GM06990 (cell line): Measurements from ENCODE around the gene ADK.

Experiments used
- DNase-seq: peaks from one replicate; pipeline ENCODE4 v3.0.0-alpha.2; 2011; ENCODE audit not compliant: insufficient read length; ENCODE audit errors: extremely low read depth
- H3K27me3 ChIP-seq: replicated peaks from 2 replicates; pipeline ENCODE4 v1.6.0; 2011; ENCODE audit warnings: low read length; ENCODE audit not compliant: control insufficient read depth, insufficient read depth
- H3K36me3 ChIP-seq: 2 replicates; pipeline ENCODE4 v1.5.1; 2011; ENCODE audit warnings: low read length; ENCODE audit not compliant: control insufficient read depth, insufficient read depth
- H3K4me3 ChIP-seq: replicated peaks from 2 replicates; pipeline ENCODE4 v1.5.1; 2011; ENCODE audit warnings: low read depth, mild to moderate bottlenecking, control low read depth, low read length
- TF ChIP-seq, protein P1 (sequence below): IDR thresholded peaks from 2 replicates; pipeline ENCODE4 v1.5.1; 2011; ENCODE audit warnings: low read length, control low read depth, mild to moderate bottlenecking, inconsistent platforms; ENCODE audit not compliant: insufficient read depth, poor library complexity, severe bottlenecking

Gene ADK

DNA sequence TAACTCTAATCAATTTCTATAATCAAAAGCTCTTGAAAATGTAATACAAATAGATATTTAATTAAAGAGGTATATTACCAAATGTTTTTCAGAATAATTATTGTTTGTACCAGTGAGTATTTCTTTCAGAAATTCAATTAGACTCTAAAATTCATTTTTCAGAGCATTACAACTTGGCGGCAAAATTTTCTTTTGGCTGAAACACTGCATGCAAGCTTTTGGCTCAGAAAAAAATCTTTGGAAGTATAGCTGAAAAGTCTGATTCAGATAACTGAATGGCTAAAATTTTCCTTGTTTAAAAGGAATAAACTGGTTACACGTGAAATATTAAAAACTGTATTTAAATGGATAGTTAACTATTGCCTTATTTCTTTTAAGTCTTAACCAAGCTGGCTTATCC, 472.8 kb downstream of the ADK start:
- no peaks in the 10 kb centered on the region for H3K27me3 ChIP-seq
- DNase-seq, result no peak
- no peak overlapping the region for H3K4me3 ChIP-seq
- TF ChIP-seq, protein P1, sequence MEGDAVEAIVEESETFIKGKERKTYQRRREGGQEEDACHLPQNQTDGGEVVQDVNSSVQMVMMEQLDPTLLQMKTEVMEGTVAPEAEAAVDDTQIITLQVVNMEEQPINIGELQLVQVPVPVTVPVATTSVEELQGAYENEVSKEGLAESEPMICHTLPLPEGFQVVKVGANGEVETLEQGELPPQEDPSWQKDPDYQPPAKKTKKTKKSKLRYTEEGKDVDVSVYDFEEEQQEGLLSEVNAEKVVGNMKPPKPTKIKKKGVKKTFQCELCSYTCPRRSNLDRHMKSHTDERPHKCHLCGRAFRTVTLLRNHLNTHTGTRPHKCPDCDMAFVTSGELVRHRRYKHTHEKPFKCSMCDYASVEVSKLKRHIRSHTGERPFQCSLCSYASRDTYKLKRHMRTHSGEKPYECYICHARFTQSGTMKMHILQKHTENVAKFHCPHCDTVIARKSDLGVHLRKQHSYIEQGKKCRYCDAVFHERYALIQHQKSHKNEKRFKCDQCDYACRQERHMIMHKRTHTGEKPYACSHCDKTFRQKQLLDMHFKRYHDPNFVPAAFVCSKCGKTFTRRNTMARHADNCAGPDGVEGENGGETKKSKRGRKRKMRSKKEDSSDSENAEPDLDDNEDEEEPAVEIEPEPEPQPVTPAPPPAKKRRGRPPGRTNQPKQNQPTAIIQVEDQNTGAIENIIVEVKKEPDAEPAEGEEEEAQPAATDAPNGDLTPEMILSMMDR, result no peak
- H3K36me3 ChIP-seq, result no peaks in the 10 kb centered on the region

DNA sequence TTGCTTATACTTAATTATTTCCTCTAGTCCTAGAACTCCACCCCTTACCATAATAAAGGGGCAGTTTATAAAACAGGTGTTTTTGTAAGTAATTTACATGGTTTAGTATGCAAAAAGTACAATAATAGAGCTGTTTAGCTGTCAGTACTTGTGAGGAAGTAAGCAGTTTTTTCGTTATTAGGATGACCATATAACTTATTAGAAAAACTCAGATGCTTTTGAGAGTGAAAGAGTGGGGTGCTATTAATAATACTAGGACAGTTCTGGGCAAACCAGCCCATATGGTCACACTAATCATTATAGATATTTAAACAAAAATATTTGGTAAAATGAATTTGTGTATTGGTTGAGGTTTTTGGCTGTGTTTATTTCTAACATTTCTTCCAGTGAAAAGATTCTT, 473.5 kb downstream of the ADK start:
- H3K27me3 ChIP-seq, result no peaks in the 10 kb centered on the region
- TF ChIP-seq, protein P1, result no peak
- H3K36me3 ChIP-seq, result no peaks in the 10 kb centered on the region
- DNase-seq, result peak; percentile 18
- no peak overlapping the region for H3K4me3 ChIP-seq

DNA sequence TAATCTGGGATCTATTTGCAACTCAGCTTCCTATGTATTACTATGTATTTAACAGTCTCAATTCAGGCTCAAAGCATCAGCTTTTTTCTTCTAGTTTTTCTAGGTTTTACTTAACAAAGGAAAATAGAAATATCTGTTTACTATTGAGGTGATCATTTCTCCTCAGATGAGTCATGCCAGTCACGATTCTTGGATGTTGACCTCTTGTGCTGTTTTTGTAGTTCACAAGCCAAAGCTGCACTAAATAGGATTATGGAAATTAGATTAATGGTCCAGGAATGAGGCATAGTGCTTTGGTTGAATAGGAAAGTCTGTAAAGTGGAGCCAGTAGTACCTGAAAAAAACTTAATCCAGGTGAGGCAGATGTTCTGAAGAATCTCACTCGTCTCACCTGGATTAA, 477.1 kb downstream of the ADK start:
- TF ChIP-seq, protein P1, result no peak
- no peaks in the 10 kb centered on the region for H3K27me3 ChIP-seq
- H3K36me3 ChIP-seq, result no peaks in the 10 kb centered on the region; the same call in 1 of the 2 replicates
- no peak overlapping the region for H3K4me3 ChIP-seq
- DNase-seq, result no peak

DNA sequence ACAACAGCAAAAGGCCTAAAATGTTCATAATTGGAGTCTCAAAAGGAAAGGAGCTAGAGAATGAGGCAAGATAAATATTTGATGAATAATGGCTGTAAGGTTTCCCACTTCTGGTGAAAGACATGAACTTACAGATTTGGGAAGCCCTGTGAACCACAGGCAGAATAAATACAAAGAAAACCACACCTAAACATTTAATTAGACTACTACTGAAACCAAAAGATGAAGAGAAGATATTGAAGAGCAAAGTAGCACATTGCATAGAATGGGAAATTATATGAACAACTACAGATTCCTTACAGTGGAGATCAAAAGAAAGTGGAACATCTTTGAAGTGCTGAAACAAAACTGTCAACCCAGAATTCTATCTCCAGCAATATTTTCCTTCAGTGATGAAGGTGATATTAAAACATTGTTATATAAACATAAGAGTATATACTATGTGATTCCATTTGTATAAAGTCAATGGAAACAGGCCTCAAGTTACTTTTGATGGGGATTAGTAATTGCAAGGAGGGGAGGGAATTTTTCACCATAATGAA, 484.0 kb downstream of the ADK start:
- Histone ChIP-seq H3K4me3 (no peak overlapping the region), H3K27me3 (no peaks in the 10 kb centered on the region), H3K36me3 (no peaks in the 10 kb centered on the region; the same call in 1 of the 2 replicates)
- DNase-seq, result no peak
- TF ChIP-seq, protein P1, result no peak

DNA sequence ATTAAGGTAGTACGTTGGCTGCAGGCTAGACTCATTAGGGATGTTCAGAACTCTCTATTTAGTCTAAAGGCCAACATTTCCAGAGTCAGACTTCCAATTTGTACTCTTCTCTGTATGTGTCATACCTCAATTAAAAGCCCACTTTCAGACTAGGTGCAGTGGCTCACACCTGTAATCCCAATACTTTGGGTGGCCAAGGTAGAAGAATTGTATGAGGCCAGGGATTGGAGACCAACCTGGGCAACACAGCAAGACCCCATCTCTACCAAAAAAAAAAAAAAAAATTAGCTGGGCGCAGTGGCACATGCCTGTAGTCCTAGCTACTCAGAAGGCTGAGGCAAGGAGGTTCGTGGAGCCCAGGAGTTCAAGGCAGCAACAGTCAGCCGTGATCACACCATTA, 484.6 kb downstream of the ADK start:
- no peak for DNase-seq
- H3K36me3 ChIP-seq, result no peaks in the 10 kb centered on the region; the same call in 1 of the 2 replicates
- H3K27me3 ChIP-seq, result no peaks in the 10 kb centered on the region
- TF ChIP-seq, protein P1, result no peak
- no peak overlapping the region for H3K4me3 ChIP-seq

DNA sequence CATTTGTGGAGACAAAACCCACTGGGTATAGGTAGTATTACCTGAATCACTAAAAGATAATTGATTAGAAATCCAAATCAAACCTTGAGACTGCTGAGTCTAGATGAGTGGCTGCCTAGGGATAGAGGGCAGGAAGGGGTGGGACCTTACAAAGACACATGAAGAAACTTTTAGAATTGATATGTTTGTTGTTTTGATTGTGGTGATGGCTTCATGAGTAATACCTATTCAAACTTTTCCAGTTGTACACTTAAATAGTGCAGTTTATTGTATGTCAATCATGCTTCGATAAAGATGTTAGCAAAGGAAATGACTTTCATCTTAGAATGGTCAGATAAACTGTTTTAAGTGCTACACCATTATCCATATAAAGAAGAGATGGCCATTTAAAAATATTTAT, 486.7 kb downstream of the ADK start:
- Histone ChIP-seq H3K27me3 (no peaks in the 10 kb centered on the region), H3K4me3 (no peak overlapping the region), H3K36me3 (no peaks in the 10 kb centered on the region; the same call in 1 of the 2 replicates)
- TF ChIP-seq, protein P1, result no peak
- no peak for DNase-seq
